ENCODE data around the gene DEFB114.
"Not testable (repeated sequence)": the region's sequence is repeated elsewhere in the genome, so short reads cannot be mapped to it uniquely, and the experiment has no call there.

- not testable (repeated sequence) for TF ChIP-seq YY1 (IDR thresholded peaks at IDR 0.05; ENCODE audit: insufficient read depth, insufficient read length); ZNF274 (IDR thresholded peaks at IDR 0.05; ENCODE audit: low read depth, low read length); SUZ12 (IDR thresholded peaks at IDR 0.05; ENCODE audit: extremely low read depth, insufficient read depth, insufficient read length)
Observed at GRCh38 chr6:49944068-49944467, 19.9 kb downstream of the DEFB114 start.
